OCI-LY1 (cell line): ENCODE results near the gene PSMG4.

Experiments
- EZH2 ChIP-seq: fragments of 200-600 bp; sonication (generic), shearing (Covaris generic); IDR thresholded peaks from 2 replicates; pipeline ENCODE4 v1.8.0; 2017; ENCODE audit warnings: borderline replicate concordance, mixed run types, mild to moderate bottlenecking, antibody characterized with exemption, low read length, moderate library complexity, mixed read lengths
- TF ChIP-seq, protein P1 (sequence below): fragments of 200-600 bp; sonication (generic), shearing (Covaris generic); IDR thresholded peaks from 2 replicates; pipeline ENCODE4 v1.5.1; 2017; ENCODE audit warnings: mild to moderate bottlenecking, antibody characterized with exemption, low read length, moderate library complexity, mixed read lengths

DNA sequence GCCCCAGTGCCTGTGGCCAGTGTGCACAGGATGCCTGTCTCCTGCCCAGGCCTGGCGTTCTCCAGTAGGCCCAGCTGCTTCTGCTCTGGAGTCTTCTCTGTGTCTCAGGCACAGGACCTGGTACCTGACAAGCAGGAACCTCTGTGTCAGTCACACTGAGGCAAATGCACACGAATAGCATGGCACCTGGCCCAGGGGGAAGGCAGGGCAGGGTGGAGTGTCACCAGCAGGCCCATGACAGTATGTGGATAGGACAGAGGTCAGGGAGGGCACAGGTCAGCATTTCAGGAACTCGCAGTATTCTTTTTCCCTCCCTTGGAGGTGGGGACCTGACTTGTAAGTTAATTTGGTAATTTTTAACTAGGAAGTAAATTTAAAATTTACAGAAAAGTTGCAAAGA lies 5.6 kb downstream of the PSMG4 start:
- TF ChIP-seq, protein P1, sequence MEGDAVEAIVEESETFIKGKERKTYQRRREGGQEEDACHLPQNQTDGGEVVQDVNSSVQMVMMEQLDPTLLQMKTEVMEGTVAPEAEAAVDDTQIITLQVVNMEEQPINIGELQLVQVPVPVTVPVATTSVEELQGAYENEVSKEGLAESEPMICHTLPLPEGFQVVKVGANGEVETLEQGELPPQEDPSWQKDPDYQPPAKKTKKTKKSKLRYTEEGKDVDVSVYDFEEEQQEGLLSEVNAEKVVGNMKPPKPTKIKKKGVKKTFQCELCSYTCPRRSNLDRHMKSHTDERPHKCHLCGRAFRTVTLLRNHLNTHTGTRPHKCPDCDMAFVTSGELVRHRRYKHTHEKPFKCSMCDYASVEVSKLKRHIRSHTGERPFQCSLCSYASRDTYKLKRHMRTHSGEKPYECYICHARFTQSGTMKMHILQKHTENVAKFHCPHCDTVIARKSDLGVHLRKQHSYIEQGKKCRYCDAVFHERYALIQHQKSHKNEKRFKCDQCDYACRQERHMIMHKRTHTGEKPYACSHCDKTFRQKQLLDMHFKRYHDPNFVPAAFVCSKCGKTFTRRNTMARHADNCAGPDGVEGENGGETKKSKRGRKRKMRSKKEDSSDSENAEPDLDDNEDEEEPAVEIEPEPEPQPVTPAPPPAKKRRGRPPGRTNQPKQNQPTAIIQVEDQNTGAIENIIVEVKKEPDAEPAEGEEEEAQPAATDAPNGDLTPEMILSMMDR: no peak
- TF ChIP-seq EZH2: no peak
